ENCODE data around the gene OR5K4.

- TF ChIP-seq CTCF (IDR thresholded peaks at IDR 0.05) = no peak
- no peak for TF ChIP-seq POLR2A (IDR thresholded peaks at IDR 0.05)
- no peak for TF ChIP-seq EP300 (IDR thresholded peaks at IDR 0.05)
These were observed 48.9 kb downstream of the OR5K4 start for GRCh38 chr3:98402507-98402906.

Measured in ovary (tissue), 3 donors.